GM20000 (cell line): ENCODE results near the gene AKTIP.

Source experiments
- DNase-seq: peaks from one replicate; pipeline ENCODE4 v3.0.0; 2012; ENCODE audit warnings: low spot score
- TF ChIP-seq, protein P1 (sequence below): IDR thresholded peaks from 2 replicates; pipeline ENCODE4 v1.5.1; 2012; ENCODE audit warnings: mild to moderate bottlenecking, control low read depth; ENCODE audit errors: extremely low read depth, missing control alignments

The AKTIP gene

DNA sequence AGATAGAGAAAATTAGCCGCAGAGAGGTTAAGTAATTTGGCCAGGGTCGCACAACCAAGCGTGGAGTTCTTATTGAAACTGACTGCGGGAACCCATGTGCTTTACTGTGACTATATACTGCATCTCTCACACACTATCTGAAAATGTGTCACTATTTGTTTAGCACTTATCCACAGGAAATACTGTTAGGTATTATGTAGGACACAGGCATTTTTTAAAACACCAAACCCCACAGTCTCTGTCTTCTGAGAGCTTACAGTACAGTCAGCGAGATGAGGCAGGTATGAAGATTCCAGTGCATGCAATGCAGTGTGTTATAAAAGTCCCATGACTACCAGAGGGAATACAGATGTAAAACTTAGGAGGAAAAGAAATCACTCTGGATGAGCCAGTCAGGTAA is 57.5 kb downstream of the AKTIP start:
- TF ChIP-seq, protein P1, sequence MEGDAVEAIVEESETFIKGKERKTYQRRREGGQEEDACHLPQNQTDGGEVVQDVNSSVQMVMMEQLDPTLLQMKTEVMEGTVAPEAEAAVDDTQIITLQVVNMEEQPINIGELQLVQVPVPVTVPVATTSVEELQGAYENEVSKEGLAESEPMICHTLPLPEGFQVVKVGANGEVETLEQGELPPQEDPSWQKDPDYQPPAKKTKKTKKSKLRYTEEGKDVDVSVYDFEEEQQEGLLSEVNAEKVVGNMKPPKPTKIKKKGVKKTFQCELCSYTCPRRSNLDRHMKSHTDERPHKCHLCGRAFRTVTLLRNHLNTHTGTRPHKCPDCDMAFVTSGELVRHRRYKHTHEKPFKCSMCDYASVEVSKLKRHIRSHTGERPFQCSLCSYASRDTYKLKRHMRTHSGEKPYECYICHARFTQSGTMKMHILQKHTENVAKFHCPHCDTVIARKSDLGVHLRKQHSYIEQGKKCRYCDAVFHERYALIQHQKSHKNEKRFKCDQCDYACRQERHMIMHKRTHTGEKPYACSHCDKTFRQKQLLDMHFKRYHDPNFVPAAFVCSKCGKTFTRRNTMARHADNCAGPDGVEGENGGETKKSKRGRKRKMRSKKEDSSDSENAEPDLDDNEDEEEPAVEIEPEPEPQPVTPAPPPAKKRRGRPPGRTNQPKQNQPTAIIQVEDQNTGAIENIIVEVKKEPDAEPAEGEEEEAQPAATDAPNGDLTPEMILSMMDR = no peak
- no peak for DNase-seq
